Activated CD4-positive, alpha-beta T cell treated with anti-CD3 and anti-CD28 coated beads for 4 hours (primary cell): Measurements from ENCODE around the gene RBL1.
"Not testable (repeated sequence)": the region's sequence is repeated elsewhere in the genome, so short reads cannot be mapped to it uniquely, and the experiment has no call there.

Experiments
- DNase-seq, 2 donors: peaks; one replicate each; pipeline ENCODE4 v3.0.0-alpha.2; 2020

RBL1 gene

DNA sequence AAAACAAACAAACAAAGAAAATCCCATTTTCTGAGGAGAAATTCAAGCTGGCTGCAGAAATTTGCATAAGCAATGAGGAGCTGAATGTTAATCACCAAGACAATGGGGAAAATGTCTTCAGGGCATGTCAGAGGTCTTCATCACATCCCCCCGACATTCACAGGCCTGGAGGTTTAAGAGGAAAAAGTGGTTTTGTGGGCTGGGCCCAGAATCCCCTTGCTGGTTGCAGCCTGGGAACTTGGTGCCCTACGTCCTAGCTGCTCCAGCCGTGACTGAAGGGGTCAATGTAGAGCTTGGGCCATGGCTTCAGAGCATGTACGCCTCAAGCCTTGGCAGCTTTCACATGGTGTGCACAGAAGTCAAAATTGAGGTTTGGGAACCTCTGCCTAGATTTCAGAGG, 101.6 kb downstream of the RBL1 start:
- not testable (repeated sequence) for DNase-seq

GRCh38 chr20:36992802-36993334, 102.9 kb downstream of the RBL1 start:
- no peak for DNase-seq

GRCh38 chr20:36991703-36992102, 104.1 kb downstream of the RBL1 start:
- DNase-seq = no peak

DNA sequence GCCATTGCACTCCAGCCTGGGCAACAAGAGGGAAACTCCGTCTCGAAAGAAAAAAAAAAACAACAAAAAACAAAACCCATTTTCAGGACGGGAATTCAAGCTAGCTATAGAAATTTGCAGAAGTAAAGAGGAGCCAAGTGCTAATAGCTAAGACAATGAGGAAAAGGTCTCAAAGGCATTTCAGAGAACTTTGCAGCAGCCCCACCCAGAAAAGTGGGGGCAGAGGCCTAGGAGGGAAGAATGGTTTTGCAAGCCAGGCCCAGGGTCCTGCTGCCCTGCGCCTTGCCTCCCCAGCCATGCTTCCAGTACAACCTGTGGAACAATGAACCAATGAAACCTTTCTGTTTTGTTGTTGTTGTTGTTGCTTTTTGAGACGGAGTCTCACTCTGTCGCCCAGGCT, 106.0 kb downstream of the RBL1 start:
- DNase-seq = no peak

DNA sequence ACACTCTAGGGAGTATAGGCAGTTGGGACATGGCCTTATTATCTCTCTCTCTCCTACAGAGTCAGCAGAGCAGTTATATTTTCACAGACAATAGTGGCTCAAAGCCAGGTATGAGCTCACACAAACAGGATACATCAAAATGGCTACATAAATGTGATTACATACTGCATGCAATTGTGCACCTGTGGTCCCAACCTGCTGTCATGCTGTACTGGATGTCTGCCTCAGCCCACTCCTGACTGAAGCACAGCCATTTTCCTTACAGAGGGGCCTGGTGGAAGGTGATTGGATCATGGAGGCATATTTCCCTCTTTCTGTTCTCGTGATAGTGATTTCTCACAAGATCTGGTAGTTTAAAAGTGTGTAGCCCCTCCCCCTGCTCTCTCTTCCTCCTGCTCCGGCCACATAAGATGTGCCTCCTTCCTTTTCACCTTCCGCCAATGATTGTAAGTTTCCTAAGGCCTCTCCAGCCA, 107.3 kb downstream of the RBL1 start:
- DNase-seq = no peak

DNA sequence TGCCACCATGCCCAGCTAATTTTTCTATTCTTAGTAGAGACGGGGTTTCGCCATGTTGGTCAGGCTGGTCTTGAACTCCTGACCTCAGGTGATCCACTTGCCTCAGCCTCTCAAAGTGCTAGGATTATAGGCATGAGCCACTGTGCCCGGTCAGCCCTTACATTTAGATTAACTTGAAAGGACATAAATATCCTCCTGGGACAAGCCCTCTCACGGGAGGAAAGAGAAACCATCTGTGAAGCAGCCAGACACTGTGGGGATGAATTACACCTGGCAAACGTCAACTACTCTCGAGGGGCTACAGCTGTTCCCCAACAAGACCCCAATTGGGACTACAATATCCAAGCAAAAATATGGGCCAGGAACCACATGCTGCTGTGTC, 111.5 kb downstream of the RBL1 start:
- no peak for DNase-seq

DNA sequence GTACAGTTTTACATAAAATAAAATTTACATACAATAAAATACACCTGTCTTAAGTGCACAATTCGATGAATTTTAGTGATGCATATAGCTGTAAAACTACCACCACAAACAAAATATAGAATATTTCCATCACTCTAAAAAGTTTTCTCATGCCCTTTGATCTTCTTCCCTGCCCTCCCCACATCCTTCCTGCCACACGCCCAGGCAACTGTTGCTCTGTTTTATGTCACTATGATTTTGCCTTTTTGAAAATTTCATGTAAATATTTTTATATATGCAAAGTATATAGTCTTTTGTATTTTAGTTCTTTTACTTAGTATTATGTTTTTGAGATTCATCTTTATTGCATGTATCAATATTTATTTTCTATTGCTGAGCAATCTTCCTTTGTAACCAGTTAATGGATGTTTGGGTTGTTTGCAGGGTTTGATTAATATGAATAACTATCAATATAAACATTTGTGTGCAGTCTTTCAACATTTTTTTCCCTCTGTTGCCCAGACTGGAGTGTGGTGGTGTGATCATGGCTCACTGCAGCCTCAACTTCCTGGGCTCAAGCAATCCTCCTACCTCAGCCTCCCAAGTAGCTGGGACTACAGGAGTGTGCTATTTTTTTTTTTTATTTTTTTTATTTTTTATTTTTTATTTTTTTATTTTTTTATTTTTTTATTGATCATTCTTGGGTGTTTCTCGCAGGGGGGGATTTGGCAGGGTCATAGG, 120.5 kb downstream of the RBL1 start:
- DNase-seq = peak; percentile 56 to 57

GRCh38 chr20:36974660-36975059, 121.1 kb downstream of the RBL1 start:
- DNase-seq = no peak

DNA sequence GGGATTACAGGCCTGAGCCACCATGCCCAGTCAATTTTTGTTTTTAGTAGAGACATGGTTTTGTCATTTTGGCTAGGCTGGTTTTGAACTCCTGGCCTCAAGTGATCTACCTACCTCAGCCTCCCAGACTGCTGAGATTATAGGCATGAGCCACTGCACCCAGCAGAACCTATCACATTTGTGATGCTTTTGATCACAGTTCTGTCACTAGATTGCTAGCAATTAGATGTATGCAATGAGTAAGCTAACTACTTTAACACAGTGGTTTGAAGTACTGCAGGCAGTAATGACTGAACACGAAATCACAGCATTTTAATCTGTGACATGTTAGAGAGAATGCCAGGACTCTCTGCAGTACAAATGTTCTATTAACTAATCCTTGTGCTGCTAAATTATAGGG, 124.7 kb downstream of the RBL1 start:
- DNase-seq = no peak

DNA sequence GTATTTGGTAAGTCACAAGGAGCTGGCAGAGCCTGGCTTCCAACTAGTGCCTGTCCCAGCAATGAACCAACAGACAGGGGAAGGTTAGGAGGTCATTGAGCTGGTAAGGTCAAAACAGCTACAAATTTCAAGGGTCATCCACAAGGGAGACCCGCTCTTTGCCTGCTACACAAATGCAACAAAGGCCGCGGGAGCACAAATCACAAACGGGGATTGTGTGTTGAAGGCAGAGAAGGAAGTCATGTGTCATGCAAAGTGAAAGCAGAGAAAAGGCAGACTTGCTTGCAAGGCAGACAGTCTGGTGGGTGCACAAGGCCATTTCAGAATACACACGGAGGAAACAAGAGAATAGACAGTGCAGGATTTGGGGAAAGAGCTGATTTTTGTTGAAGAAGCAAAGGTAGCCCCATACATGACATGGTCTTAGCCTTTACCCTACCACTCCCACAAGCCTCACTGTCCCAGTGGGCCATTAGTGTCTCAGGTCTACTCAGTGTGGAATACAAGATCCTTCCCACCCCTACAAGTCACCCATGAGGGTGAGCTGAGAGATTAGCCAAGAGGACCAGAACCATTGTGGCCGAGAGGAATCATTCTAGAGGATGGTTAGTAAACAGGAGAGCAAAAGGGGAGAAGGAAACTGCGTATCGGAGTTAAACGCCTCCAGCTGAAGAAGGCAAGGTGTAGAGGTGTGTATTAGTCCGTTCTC, 126.2 kb downstream of the RBL1 start:
- DNase-seq = peak; percentile 35 to 38

DNA sequence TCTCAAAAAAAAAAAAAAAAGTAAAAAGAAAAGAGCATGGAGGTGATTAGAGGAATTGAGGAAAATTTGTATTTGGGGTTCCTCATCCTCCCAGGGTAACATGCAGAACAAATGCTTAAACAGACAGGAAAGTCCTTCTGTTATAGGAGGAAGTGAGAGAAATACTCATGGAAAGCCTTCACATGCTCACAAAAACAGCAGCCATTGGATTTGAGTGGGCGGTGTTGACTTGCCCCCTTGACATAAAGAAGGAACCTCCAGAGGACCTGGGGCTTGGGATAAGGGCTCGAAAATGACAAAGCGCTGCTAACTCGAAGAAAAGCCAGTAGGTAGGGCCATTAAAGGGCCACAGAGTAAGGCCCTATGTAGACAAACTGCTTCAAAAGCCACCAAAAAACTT, 126.7 kb downstream of the RBL1 start:
- DNase-seq = no peak

DNA sequence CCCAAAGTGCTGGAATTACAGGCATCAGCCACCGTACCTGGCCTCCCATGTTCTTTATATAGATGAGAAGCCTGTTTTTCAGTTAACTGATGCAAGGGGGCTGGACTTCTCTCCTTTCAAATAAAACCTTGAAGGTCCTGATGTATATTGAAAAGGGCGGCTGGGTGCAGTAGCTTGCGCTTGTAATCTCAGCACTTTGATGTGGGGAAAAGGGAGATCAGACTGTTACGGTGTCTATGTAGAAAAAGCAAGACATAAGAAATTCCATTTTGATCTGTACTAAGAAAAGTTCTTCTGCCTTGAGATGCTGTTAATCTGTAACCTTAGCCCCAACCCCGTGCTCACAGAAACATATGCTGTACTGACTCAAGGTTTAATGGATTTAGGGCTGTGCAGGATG, 128.2 kb downstream of the RBL1 start:
- no peak for DNase-seq

GRCh38 chr20:36966965-36967364, 128.8 kb downstream of the RBL1 start:
- not testable (repeated sequence) for DNase-seq

DNA sequence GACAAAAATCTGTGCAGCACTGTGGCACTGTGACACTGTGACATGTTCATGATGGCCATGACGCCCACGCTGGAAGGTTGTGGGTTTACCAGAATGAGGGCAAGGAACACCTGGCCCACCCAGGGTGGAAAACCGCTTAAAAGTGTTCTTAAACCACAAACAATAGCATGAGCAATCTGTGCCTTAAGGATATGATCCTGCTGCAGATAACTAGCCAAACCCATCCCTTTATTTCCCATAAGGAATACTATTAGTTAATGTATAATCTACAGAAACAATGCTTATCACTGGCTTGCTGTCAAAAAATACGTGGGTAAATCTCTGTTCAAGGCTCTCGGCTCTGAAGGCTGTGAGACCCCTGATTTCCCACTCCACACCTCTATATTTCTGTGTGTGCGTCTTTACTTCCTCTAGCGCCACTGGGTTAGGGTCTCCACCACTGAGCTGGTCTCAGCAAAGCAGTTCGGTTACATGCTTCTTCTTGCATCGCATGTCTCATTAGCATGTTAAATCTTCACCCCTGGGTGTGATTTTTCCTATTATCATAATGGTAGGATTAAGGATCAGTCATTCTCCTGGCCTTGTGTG, 133.3 kb downstream of the RBL1 start:
- DNase-seq = not testable (repeated sequence)

GRCh38 chr20:36959242-36959641, 136.6 kb downstream of the RBL1 start:
- no peak for DNase-seq

- no peak for DNase-seq
These were observed 137.7 kb downstream of the RBL1 start for GRCh38 chr20:36957875-36958667.

- DNase-seq = no peak
These were observed 139.1 kb downstream of the RBL1 start for GRCh38 chr20:36956674-36957073.

DNA sequence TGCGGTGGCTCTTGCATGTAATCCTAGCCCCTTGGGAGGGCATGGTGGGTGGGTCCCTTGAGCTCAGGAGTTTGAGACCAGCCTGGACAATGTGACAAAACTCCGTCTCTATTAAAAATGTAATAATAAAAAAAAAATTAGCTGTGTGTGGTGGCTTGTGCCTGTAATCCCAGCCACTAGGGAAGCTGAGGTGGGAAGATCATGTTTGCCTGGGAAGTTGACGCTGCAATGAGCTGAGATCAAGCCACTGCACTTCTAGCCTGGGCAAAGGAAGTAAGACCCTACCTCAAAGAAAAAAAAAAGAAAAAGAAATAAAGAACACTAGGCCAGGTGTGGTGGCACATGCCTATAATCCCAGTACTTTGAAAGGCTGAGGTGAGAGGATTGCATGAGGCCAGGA, 139.8 kb downstream of the RBL1 start:
- no peak for DNase-seq

- no peak for DNase-seq
These were observed 143.6 kb downstream of the RBL1 start for GRCh38 chr20:36951979-36952738.

GRCh38 chr20:36951198-36951978, 144.4 kb downstream of the RBL1 start, which contains the start of gene SAMHD1:
SAMHD1 (minus strand) TSS chr20:36951708; CDS start chr20:36951643, 65 bp downstream.
- peak; percentile 78 to 88 for DNase-seq
